ENCODE measurements around the gene SLC30A7.

The SLC30A7 gene

GRCh38 chr1:100891380-100891779 is 4.5 kb upstream of the SLC30A7 start:
- TF ChIP-seq CEBPB (IDR thresholded peaks at IDR 0.05) (no peak), TCF12 (IDR thresholded peaks at IDR 0.05; ENCODE audit: low read depth) (no peak), REST (IDR thresholded peaks at IDR 0.05; ENCODE audit: low read depth) (no peak), EP300 (IDR thresholded peaks at IDR 0.05; ENCODE audit: borderline replicate concordance) (no peak), NFIC (IDR thresholded peaks at IDR 0.05) (no peak), TEAD4 (IDR thresholded peaks at IDR 0.05) (no peak), YY1 (IDR thresholded peaks at IDR 0.05; ENCODE audit: low read depth) (no peak), RAD21 (IDR thresholded peaks at IDR 0.05; ENCODE audit: low read depth) (no peak), FOXM1 (IDR thresholded peaks at IDR 0.05; ENCODE audit: borderline replicate concordance, low read depth) (no peak), MAX (IDR thresholded peaks at IDR 0.05) (no peak), EGR1 (IDR thresholded peaks at IDR 0.05) (no peak), USF1 (IDR thresholded peaks at IDR 0.05) (no peak), ZBTB7A (IDR thresholded peaks at IDR 0.05; ENCODE audit: low read depth) (no peak), CREB1 (IDR thresholded peaks at IDR 0.05; ENCODE audit: low read depth) (no peak), TAF1 (IDR thresholded peaks at IDR 0.05; ENCODE audit: low read depth) (no peak)

- TF ChIP-seq TCF12 (IDR thresholded peaks at IDR 0.05; ENCODE audit: low read depth) (no peak), EGR1 (IDR thresholded peaks at IDR 0.05) (no peak), CEBPB (IDR thresholded peaks at IDR 0.05) (no peak), RAD21 (IDR thresholded peaks at IDR 0.05; ENCODE audit: low read depth) (no peak), TEAD4 (IDR thresholded peaks at IDR 0.05) (no peak), NFIC (IDR thresholded peaks at IDR 0.05) (no peak), CREB1 (IDR thresholded peaks at IDR 0.05; ENCODE audit: low read depth) (no peak), FOXM1 (IDR thresholded peaks at IDR 0.05; ENCODE audit: borderline replicate concordance, low read depth) (no peak), MAX (IDR thresholded peaks at IDR 0.05) (no peak), EP300 (IDR thresholded peaks at IDR 0.05; ENCODE audit: borderline replicate concordance) (no peak), TAF1 (IDR thresholded peaks at IDR 0.05; ENCODE audit: low read depth) (no peak), YY1 (IDR thresholded peaks at IDR 0.05; ENCODE audit: low read depth) (no peak), USF1 (IDR thresholded peaks at IDR 0.05) (no peak), ZBTB7A (IDR thresholded peaks at IDR 0.05; ENCODE audit: low read depth) (no peak), REST (IDR thresholded peaks at IDR 0.05; ENCODE audit: low read depth) (no peak)
Observed at GRCh38 chr1:100892554-100892953, 3.3 kb upstream of the SLC30A7 start.

- TF ChIP-seq TCF12 (IDR thresholded peaks at IDR 0.05; ENCODE audit: low read depth) (no peak), CREB1 (IDR thresholded peaks at IDR 0.05; ENCODE audit: low read depth) (no peak), EP300 (IDR thresholded peaks at IDR 0.05; ENCODE audit: borderline replicate concordance) (no peak), RAD21 (IDR thresholded peaks at IDR 0.05; ENCODE audit: low read depth) (no peak), FOXM1 (IDR thresholded peaks at IDR 0.05; ENCODE audit: borderline replicate concordance, low read depth) (no peak), ZBTB7A (IDR thresholded peaks at IDR 0.05; ENCODE audit: low read depth) (no peak), USF1 (IDR thresholded peaks at IDR 0.05) (no peak), MAX (IDR thresholded peaks at IDR 0.05) (no peak), TAF1 (IDR thresholded peaks at IDR 0.05; ENCODE audit: low read depth) (no peak), EGR1 (IDR thresholded peaks at IDR 0.05) (no peak), NFIC (IDR thresholded peaks at IDR 0.05) (no peak), YY1 (IDR thresholded peaks at IDR 0.05; ENCODE audit: low read depth) (no peak), TEAD4 (IDR thresholded peaks at IDR 0.05) (no peak), CEBPB (IDR thresholded peaks at IDR 0.05) (no peak), REST (IDR thresholded peaks at IDR 0.05; ENCODE audit: low read depth) (no peak)
Observed at GRCh38 chr1:100893718-100894117, 2.2 kb upstream of the SLC30A7 start.

Measured in Ishikawa (cell line).